Measurements from ENCODE around the gene CFAP100.

- no peak for TF ChIP-seq CTCF (IDR thresholded peaks at IDR 0.05)
- TF ChIP-seq POLR2A (IDR thresholded peaks at IDR 0.05) = no peak
Measured at GRCh38 chr3:126391631-126392030, 3.1 kb upstream of the CFAP100 start.
